GM19239 (cell line): ENCODE results near the gene KIF12.
"Not testable (repeated sequence)": the region's sequence is repeated elsewhere in the genome, so short reads cannot be mapped to it uniquely, and the experiment has no call there.

Source experiments
- DNase-seq: peaks from one replicate; pipeline ENCODE4 v3.0.0; 2011; ENCODE audit warnings: low spot score; ENCODE audit not compliant: insufficient read length
- FAIRE-seq: peaks from 2 replicates; lab custom pipeline; 2011; peaks lifted over from hg19 to GRCh38; lab: Jason Lieb, UNC

Gene KIF12

DNA sequence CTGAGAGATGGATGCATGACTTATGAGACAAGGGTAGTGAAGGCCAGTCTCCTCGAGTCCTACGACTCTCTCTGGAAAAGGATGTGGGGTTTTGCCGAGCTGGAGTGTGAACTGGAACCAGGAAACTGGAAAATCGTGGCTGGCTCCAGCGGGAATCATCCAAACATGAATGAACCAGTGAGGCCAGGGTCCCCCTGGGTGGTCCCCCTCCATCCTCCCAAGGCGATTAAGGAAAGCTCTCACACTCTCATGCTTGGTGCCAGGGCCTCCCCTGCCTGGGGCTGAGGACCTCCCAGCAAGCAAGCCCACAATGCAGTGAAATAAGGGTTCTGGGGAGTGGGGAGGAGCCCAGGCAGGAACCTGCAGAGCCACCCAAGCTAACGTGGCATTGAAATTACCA lies 11.4 kb downstream of the KIF12 start:
- DNase-seq: no peak
- FAIRE-seq: no peak

DNA sequence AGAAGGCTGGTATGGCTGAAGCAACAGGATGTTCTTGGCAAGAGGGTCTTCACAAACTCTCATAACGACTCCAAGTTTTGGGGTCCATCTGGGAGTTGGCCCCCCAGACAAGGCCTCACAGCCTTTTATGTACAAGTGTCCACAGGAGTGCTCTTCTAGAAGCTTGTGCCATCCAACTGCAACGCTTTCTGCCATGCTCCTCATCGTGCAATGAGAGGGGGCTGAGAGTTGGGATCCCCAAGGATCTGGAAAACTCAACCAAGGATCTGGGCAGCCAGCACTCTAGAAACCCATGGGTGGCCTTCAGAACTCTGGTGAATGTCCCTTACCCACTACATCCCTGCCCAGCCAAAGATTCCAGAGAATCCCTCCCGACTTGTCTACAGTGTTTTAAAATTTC lies 12.5 kb downstream of the KIF12 start:
- no peak for FAIRE-seq
- DNase-seq: no peak

DNA sequence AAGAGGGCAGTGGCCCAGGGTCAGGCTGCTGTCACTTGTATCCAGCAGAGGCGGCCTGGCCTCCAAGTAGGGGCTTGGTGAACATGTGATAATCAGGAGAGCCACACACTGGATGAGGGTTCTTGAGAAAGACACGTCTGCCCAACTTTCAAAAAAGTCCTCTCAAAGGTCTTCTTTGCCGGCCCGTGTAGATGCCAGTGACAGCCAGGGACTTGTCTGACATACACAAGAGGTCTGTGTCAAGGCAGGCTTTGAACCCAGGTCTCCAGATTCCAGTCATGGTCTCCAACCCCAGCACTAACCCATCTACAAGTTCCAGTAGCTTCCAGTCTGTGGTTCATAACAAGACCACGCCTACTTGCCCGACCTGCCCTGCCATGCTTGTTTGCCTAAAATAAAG lies 13.1 kb downstream of the KIF12 start:
- DNase-seq (no peak), FAIRE-seq (no peak)

DNA sequence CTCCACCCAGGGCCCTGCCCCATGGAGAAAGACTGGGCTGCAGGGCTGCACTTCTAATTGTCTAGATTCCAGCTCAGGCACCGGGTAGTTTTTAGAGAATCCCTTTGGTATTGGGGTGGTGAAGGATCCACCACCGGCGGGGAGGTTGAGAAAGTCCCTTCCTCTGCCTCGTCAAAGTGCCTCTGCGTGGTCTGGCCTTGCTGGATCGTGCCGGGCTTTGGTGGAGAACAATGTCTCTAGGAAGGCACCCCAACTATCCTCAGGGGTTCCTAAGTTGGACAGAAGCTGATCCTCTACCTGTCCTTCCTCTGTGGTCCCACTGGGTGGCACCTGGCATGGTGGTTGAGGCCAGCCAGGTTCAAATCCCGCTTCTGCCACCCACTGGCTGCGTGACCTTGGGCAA lies 13.7 kb downstream of the KIF12 start:
- DNase-seq (no peak), FAIRE-seq (no peak)

DNA sequence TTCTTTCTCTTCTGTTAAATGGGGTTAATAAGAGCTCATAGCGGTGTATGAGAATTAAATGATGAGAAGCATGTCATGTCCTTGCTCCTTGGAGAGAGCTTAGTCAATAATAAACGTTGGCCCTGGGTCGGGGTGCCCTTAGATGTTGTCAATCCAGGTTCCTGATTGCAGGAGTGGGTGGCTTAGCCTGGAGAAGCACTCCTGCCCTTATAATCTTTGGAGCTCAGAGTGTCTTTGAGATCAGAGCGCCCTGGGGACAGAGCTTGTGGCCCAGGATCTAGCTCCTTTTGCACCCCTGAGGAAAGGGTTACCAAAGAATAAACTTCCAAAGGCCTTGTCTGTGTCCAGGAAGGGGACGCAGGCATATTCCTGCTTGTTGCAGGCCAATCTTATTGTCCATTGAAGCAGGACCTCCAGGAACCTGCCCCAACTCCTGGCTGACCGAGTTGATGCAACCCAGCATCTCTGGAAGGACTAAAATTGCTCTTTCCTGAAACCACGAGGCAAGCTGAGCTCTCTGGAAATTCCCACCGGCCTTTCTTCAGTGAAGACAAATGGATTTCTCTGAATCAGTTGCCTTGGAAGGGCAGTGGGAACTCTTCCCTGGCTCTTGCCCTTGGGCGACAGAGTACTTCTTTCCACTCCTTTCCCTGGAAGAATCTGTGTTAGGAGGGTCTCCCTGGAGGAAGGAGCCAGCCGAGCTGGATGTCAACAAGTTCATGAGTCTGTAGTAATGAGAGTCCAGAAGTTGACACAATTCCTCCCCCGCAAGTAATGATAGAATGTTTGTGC lies 14.6 kb downstream of the KIF12 start:
- FAIRE-seq (no peak), DNase-seq (no peak)

DNA sequence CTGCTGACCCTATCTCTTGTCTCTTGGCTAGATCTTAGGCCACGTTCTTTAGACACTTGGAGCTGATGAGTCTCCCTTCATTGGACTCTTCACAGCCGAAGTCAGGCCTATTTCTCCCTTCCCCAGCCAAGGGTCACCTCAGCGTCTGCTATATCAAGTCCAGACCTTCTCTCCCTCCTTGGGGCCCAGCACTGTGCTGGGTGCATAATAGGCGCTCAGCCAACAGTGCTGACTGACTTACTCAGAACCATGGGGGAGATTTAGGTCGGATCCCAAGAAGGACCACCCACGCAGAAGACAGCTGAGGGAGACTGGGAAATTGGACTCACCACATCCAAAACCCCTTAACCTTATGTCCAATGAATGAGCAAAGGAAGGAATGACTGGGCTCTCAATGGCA lies 15.4 kb downstream of the KIF12 start:
- DNase-seq (no peak), FAIRE-seq (no peak)

DNA sequence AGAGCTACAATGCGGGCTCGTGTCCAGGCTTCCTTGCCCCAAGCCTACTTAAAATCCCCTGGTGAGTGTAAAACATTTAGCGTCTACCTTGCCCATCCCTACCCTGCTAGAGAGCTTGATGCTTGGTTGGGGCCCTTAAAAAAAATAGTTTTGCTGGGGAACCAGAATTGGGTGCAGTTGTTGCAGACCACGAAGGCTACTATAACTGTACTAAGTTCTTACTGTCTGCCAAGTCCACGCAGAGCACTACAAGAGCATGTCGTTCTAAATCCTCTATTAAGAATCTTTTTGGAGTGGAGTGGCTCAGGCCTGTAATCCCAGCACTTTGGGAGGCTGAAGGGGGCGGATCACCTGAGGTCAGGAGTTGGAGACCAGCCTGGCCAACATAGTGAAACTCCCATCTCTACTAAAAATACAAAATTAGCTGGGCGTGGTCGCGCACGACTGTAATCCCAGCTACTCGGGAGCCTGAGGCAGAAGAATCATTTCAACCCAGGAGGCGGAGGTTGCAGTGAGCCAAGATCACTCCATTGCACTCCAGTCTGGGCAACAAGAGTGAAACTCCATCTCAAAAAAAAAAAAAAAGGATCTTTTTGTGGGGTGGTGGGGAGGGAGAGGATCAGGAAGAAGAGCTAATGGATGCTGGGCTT lies 16.2 kb downstream of the KIF12 start:
- not testable (repeated sequence) for FAIRE-seq, DNase-seq

DNA sequence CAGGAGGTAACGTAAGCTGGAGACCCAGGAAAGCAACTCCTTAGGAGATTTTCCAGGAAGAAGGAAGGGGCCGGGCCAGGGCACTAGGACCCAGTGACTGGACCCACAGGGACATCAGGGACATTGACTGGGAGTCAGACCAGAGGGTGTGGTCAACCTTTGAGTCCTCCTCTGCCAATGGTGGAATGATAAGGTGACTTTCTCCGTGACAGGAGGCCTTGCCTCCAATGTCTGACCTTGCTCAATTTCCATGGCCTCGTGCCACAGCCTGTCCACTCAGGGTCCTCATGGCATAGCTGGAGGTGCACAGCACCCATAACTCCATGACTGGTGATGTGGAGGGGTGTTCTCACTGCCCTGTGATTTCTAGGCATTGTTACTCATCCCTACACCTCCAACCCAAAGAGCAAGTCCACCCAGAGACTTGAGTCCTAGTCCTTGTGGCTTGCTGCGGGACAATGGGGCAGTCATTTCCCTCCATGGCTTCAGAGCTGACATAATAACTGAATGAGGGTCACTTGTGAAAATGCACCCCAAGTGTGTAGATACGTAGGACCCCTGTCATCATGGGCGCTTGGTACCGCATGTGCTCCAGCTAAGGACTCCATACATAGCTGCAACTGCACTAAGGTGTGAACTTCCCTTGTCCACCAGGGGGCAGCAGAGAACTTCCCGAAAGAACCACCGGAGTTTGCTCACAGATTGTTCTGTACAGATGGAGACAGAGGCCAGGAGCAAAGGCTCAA lies 16.9 kb downstream of the KIF12 start:
- FAIRE-seq (peak; percentile 80), DNase-seq (peak; percentile 83)

DNA sequence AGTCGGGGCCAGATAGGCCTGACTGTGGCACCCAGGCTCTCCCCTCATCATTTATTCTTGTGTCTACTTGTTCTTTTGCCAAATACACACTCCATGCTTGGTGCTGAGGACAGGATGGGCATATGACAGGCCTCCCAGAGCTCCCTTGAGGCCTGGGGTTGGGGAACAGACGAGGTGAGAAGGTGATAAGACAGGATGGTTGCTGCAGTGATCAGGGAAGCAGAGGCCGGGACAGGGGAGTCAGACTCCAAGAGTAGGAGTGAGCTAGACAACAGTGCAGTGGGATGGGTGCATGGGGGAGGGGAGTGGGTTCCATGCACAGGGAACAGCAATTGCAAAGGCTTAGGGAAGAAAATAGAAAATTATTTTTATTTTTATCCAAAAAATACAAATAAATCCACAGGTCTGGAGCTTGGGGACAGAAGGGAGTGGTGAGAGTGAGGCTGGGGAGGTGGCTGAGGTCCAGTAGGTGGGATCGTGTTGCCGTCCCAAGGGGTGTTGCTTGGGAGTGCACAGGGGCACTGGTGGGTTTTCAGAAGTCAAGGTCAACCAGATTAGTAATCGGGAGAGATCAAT lies 17.6 kb downstream of the KIF12 start:
- no peak for DNase-seq
- FAIRE-seq: no peak

DNA sequence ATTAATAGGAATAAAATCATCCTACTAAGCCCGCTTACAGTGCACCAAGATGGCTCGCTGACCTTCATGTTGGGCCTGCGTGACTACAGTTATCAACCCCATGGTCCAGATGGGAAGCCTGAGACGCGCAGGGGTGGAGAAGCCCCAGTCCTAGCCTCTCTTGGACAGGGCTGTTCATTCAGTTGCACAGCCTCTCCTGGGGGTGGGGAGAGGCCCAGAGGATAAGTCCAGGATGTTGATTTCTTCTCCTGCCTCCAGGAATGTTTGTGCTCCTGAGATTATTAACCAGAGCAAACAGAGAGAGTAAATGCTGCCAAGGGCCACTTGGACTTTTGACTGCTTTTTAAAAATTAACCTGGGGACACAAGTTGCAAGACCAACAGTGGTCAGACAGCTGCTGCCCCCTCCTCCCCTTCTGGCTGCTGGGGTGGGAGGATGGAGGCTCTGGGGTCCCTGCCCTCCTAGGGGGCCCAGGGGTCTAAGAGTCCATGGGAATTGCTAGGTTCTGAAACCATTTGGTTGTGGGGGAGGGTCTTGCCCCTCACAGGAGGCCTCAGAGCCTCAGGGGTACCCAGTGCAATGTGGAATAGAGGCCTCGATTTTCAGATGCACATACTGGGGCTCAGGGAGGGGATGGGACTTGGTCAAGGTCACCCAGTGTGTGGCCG lies 18.2 kb downstream of the KIF12 start:
- DNase-seq: no peak
- no peak for FAIRE-seq

DNA sequence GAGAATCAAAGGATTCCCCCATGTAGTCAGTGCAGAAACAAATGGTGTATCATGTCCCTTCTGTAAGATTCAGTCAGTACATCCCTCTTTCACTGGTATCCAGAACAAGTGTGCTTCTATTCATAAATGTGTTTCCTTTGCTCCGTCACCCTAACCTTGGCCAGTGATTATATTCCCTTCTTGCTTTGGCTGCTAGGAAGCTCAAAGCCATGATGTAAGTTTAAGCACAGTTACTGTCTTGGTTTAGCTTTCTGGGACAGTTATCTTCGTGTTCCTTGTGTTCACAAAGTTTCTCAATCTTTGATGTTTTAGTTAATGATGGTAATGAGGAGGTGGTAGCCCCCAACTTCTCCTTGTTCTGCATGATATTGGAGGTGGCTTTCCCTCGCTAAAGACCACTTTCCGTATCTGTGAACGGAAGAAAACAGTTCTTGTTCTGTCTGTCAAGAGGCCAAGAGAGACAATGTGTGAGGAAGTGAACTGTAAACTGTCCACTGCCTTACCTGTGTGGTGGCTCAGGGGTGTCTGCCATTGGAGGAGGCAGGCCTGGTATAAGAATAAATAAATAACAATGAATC lies 18.8 kb downstream of the KIF12 start:
- DNase-seq: no peak

DNA sequence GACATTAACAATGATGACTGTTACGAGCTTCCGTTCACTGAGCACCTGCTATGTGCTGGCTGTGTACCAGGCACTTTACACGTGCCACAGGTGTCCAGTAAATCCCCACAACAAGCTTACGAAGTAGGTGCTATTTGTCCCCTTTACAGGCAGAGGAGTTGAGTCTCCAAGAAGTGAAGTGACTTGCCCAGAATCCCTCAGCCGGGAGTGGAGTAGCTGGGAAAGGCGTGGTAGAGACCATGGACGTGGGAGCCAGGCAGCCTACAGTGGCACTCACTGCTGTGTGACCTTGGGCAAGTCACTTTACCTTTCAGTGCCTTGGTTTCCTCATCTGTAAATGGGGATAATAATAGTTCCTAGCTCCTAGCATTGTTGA lies 20.3 kb downstream of the KIF12 start:
- DNase-seq: no peak
- no peak for FAIRE-seq

More for the DNA sequence above, 18.8 kb downstream of the KIF12 start:
- FAIRE-seq: no peak

DNA sequence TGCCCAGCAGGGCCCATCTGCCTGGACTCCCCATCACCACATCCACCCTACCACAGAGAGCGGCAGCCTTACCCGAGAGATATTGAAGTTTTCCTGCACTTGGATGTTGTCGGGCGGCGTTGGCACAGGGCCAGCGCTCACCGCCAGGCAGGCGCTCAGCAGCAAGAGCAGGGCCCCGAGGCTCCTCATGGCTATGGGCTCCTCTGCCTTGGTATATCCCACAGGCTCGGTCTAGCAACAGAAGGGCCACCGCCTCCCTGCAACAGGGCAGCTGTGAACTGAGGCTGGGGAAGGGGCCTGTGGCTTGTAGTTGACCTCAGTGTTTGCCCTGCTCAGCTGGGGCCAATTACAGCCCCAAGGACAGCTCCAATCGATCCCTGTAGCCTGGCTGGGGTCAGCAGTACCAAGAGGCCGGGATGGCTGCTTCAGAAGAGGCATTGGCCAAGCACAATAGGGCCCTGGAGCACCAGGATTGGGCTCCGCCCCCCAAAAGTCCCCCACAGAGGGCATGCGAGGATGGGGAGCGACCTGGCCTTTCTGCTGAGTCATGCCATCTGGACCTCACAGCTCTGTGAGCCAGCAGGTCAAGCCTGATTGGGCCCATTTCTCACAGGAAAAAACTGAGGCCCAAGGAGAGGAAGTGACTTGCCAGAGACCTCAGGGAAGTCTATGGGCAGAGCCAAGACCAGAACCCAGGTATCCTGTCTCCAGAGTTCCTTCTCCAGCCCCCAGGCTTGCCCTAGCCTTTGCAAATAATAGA lies 20.9 kb downstream of the KIF12 start, which contains the start of gene AMBP:
TSS of gene AMBP (minus strand) at position 280 of the 760 bp plus-strand sequence. CDS start at position 189, 91 bp downstream.
- DNase-seq (no peak), FAIRE-seq (no peak)

DNA sequence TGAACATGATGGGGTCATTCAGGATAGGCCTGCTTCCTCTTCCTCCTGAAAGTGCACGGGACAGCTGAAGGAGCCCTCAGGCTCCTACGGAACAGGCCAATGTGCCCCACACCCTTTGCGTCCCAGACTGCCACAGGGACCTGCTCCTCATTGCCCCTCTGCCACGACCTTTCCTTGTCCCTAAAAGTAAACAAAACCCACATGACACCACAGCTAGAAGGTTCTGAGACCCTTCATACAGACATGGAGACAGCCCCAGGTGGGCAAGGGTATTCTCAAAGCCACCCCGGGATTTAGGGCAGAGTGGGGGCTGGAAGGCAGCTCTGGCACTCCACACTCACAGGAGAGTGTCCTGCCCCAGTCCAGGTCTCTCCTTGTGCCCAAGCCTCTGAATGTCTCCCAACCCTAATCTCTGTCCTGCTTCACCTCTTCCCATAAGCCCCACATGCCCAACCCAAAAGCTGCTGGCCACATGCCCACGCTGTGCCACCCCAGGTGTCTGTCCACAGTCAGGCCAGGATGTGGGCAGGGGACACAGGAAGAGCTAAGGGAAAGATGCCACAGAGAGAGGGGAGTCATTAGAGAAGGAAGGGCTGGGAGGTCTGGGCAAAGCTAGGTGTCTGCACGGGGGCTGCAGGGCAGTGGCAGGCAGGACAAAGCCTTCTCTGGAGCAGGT lies 21.8 kb downstream of the KIF12 start:
- no peak for DNase-seq
- no peak for FAIRE-seq

DNA sequence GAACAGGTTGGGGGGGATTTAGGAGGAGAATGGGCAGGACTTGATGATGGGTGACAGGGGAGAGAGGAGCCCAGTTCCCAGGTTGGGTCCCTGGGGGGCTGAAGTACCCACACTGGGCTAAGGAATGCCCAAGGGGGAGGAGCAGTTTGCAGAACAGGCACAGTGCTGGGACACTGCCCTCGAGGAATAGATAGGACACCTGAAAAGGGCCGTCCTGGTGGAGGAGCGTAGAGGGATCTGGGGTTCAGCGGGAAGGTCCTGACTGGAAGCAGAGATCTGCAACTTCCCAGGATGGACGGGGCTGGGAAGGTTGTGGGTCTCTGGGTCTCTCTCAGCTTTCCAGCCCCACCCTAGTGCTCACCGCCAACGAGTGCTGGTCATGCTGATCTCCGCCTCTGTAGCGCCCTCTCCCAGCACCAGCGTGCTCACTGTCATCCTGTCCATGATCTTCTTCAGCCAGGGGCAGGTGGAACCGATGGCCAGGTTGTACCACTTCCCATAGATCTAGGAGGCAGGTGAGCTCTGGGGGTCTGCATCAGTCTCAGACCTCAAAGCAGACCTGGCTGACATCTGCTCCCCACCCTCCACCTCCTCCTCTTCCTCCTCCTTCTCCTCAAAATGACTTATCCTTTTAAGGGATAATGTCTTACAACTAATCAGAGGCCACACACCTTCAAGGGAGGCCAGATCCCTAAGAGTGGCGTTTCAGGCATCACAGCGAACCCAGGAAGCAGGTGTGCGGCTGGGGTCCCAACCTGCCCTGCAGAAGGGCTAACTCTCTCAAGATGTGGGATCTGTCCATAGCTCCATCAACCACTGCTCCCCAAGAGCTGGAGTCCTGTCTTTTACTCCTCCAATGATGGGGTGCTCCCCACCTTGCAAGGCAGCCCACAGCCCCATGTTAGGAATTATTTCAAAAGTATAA lies 22.6 kb downstream of the KIF12 start:
- no peak for DNase-seq
- FAIRE-seq: no peak

DNA sequence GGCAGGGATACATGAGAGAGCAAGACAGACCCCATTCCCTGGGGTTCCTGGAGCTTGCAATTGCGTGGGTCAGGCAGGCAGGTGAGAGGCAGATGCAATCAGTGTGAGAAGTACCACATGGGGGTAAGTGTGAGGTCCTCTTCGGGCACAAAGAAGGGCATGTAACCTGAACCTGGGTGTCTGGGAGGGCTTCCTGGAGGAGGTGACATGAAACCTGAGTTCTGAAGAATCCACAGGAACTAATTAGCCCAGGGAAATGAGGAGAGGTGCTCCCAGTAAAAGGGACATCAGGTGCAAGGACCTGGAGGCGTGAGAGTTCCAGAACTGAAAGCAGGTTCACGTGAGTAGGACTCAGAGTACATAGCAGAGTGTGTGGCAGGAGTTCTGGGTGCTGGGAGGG lies 23.5 kb downstream of the KIF12 start:
- DNase-seq: no peak
- no peak for FAIRE-seq
